PC-9 (cell line): ENCODE results near the gene MECP2. TPM values are rescaled to one million over a fixed set of nuclear protein-coding genes. Genes with fewer than 3 reads are reported as not detected.

ENCODE experiments used
- BruUV-seq: library from RNA; stranded (reverse); fragments of 400-500 nt; replicated peaks from 2 replicates; lab custom pipeline; 2021; lab: Mats Ljungman, UMichigan
- CTCF ChIA-PET: fragments of 300-600 bp; sonication (Branson Sonifier 250); formaldehyde crosslinking; loops from one replicate; lab custom pipeline; 2022; ENCODE audit warnings: antibody characterized with exemption; lab: Charles Lee
- POLR2A ChIA-PET: fragments of 300-600 bp; sonication (Branson Sonifier 250); formaldehyde crosslinking; loops from one replicate; lab custom pipeline; 2022; ENCODE audit warnings: antibody characterized with exemption; ENCODE audit not compliant: unreplicated experiment; lab: Charles Lee
- DNase-seq, 2 experiments: peaks; one replicate each; pipeline versions ENCODE4 v3.0.0 to v3.0.0-alpha.2; 2015 to 2022; ENCODE audit warnings: mixed read lengths in 1 of 2
- H2AFZ ChIP-seq: fragments of 200-600 bp; sonication (generic); 2 replicates; pipeline ENCODE4 v1.8.1; 2017; ENCODE audit warnings: antibody characterized with exemption
- H3F3A ChIP-seq: fragments of 200-600 bp; sonication (generic); 2 replicates; pipeline ENCODE4 v1.8.1; 2017; ENCODE audit warnings: antibody characterized with exemption, mild to moderate bottlenecking, low read depth; ENCODE audit not compliant: insufficient read depth
- H3K27ac ChIP-seq: fragments of 200-600 bp; sonication (generic); 2 replicates; pipeline ENCODE4 v1.6.1; 2016; ENCODE audit warnings: mixed run types
- H3K27me3 ChIP-seq: fragments of 200-600 bp; sonication (generic); 2 replicates; pipeline ENCODE4 v1.6.1; 2016; ENCODE audit warnings: low read depth, mixed run types; ENCODE audit not compliant: insufficient read depth
- H3K36me3 ChIP-seq: fragments of 200-600 bp; sonication (generic); 2 replicates; pipeline ENCODE4 v1.6.1; 2016; ENCODE audit warnings: low read depth, mixed run types
- H3K4me1 ChIP-seq: fragments of 200-600 bp; sonication (generic); replicated peaks from 2 replicates; pipeline ENCODE4 v1.6.1; 2016; ENCODE audit warnings: mixed run types; ENCODE audit not compliant: insufficient read depth
- H3K4me2 ChIP-seq: fragments of 200-600 bp; sonication (generic); 2 replicates; pipeline ENCODE4 v1.6.1; 2017; ENCODE audit warnings: mixed run types
- H3K4me3 ChIP-seq: fragments of 200-600 bp; sonication (generic); 2 replicates; pipeline ENCODE4 v1.6.1; 2016; ENCODE audit warnings: mixed run types
- H3K79me2 ChIP-seq: fragments of 200-600 bp; sonication (generic); 2 replicates; pipeline ENCODE4 v1.6.1; 2017; ENCODE audit warnings: low read depth, mixed run types
- H3K9me2 ChIP-seq: fragments of 200-600 bp; sonication (generic); 2 replicates; pipeline ENCODE4 v1.8.1; 2017; ENCODE audit warnings: mild to moderate bottlenecking; ENCODE audit not compliant: insufficient read depth
- H3K9me3 ChIP-seq: fragments of 200-600 bp; sonication (generic); 2 replicates; pipeline ENCODE4 v1.8.1; 2016; ENCODE audit warnings: low read depth; ENCODE audit not compliant: insufficient read depth
- H4K20me1 ChIP-seq: fragments of 200-600 bp; sonication (generic); 2 replicates; pipeline ENCODE4 v1.8.1; 2017; ENCODE audit not compliant: insufficient read depth
- EZH2 ChIP-seq: fragments of 200-600 bp; sonication (generic); IDR thresholded peaks from 2 replicates; pipeline ENCODE4 v1.8.0; 2017; ENCODE audit warnings: antibody characterized with exemption, low read depth
- intact Hi-C: fragments of 100-400 bp; cut with micrococcal nuclease; formaldehyde crosslinking; loops from one replicate; pipeline ENCODE4 v1.10.0; 2022; ENCODE audit not compliant: unreplicated experiment
- total RNA-seq: library from RNA; stranded (reverse); gene quantifications from 2 replicates; pipeline ENCODE4 v1.2.3, GENCODE V29; 2021
- TF ChIP-seq, protein P1 (sequence below): fragments of 200-600 bp; sonication (generic); conservative IDR thresholded peaks from 2 replicates; pipeline ENCODE4 v1.6.1; 2017; ENCODE audit warnings: mixed run types, antibody characterized with exemption, mild to moderate bottlenecking, moderate library complexity

Gene MECP2
- total RNA-seq, 1 experiment from 2014 or later = 85.6 TPM

DNA sequence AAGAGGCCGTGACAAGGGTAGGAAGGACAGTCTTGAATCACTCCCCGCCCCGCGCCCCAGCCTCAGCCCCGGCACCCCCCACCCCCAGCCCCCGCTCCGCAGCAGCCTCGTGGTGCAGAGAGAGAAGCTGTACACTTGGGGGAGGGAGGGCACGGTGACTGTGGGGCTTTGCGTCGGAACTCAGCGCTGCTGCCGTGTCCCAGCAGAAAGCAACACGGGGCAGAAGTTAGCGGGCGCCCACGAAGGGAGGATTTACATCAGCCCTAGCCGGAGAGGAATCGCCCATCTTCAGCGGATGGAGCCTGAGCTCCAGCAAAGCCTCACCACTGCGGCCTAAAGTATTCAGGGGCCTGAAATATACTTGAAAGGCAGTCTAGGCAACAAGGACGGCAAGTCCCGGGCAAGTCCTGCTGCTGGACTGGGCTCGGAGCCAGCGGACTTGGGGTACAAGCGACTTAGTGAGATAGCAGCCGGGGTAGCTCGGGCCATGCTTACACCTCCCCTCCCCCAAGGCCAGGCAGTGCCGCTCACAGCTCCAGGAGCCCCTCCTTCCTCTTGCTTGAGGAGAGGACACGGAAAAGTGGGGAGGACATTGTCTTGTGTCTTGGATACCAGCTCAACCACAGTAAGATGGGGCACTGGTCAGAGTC lies 28.0 kb upstream of the MECP2 start:
- H3F3A ChIP-seq = peaks cover 37% of the 10 kb centered on the region
- no TSS peak for BruUV-seq
- H3K9me3 ChIP-seq = no peaks in the 10 kb centered on the region
- peaks cover 42% of the 10 kb centered on the region for H3K4me1 ChIP-seq
- no peaks in the 10 kb centered on the region for H4K20me1 ChIP-seq
- no peak for DNase-seq
- no peak overlapping the region for H3K4me3 ChIP-seq
- ChIA-PET POLR2A (no interaction called here), CTCF (no interaction called here)
- no peak overlapping the region for H3K27ac ChIP-seq
- H3K79me2 ChIP-seq = no peaks in the 10 kb centered on the region
- no peak overlapping the region for H2AFZ ChIP-seq
- no peak for TF ChIP-seq EZH2
- TF ChIP-seq, protein P1, sequence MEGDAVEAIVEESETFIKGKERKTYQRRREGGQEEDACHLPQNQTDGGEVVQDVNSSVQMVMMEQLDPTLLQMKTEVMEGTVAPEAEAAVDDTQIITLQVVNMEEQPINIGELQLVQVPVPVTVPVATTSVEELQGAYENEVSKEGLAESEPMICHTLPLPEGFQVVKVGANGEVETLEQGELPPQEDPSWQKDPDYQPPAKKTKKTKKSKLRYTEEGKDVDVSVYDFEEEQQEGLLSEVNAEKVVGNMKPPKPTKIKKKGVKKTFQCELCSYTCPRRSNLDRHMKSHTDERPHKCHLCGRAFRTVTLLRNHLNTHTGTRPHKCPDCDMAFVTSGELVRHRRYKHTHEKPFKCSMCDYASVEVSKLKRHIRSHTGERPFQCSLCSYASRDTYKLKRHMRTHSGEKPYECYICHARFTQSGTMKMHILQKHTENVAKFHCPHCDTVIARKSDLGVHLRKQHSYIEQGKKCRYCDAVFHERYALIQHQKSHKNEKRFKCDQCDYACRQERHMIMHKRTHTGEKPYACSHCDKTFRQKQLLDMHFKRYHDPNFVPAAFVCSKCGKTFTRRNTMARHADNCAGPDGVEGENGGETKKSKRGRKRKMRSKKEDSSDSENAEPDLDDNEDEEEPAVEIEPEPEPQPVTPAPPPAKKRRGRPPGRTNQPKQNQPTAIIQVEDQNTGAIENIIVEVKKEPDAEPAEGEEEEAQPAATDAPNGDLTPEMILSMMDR = no peak
- H3K9me2 ChIP-seq = no peaks in the 10 kb centered on the region
- no peaks in the 10 kb centered on the region for H3K36me3 ChIP-seq
- intact Hi-C loops = no loop called here
- no peaks in the 10 kb centered on the region for H3K27me3 ChIP-seq
- H3K4me2 ChIP-seq = no peak overlapping the region

DNA sequence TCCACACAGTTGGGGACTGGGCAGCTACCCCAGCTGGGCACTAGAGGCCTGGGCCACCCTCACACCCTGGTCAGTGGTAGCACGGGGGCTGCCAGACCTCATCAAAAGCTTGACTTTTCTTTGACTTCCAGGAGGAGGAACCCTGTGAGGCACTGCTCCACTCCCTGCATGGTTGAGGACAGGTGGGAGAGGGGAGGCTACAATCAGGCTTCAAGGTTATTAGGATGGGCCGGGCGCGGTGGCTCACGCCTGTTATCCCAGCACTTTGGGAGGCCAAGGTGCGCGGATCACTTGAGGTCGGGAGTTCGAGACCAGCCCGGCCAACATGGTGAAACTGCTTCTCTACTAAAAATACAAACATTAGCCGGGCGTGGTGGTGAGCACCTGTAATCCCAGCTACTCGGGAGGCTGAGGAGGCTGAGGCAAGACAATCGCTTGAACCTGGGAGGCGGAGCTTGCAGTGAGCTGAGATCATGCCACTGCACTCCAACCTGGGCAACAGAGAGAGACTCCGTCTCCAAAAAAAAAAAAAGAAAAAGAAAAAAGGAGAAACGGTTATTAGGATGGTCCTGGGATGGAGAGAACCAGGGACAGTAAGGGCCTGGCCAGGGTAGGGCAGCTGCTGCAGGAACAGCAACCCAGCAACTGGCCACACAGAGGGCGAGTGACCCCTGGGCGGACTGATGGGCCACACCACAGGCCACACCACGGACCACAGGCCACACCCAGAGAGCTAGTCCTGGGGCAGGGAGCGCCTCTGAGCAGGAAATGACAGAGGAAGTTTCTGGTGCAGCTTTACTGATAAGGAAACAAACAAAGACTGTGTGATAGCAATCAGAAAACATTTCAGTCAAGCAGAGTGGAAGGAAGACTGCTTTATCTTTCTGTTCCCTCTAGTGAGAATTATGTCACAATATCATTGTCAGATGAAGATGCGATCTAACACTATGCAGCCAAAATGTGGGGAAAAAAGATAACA lies 26.0 kb upstream of the MECP2 start:
- H3K4me2 ChIP-seq = peak overlapping the region; percentile 80
- no TSS peak for BruUV-seq
- H3K27ac ChIP-seq = peak overlapping the region; percentile 87
- H2AFZ ChIP-seq = no peak overlapping the region
- DNase-seq = peak; percentile 71 to 80
- peaks cover 42% of the 10 kb centered on the region for H3K4me1 ChIP-seq
- intact Hi-C loops = loop anchor here (2.0 kb wide), 1 partner anchor 27 kb away; the partner anchor contains the start of gene MECP2
- no peak for TF ChIP-seq EZH2
- TF ChIP-seq, protein P1 = no peak
- H3K9me2 ChIP-seq = no peaks in the 10 kb centered on the region
- H3K9me3 ChIP-seq = no peaks in the 10 kb centered on the region
- H3F3A ChIP-seq = peaks cover 37% of the 10 kb centered on the region
- CTCF ChIA-PET = interaction anchor here (0.7 kb wide), 1 partner anchor 200 kb away, joined by 4 read pairs; no protein-coding TSS in a partner anchor
- no peaks in the 10 kb centered on the region for H3K36me3 ChIP-seq
- no peaks in the 10 kb centered on the region for H4K20me1 ChIP-seq
- H3K27me3 ChIP-seq = no peaks in the 10 kb centered on the region
- no peaks in the 10 kb centered on the region for H3K79me2 ChIP-seq
- no peak overlapping the region for H3K4me3 ChIP-seq
- POLR2A ChIA-PET = no interaction called here

DNA sequence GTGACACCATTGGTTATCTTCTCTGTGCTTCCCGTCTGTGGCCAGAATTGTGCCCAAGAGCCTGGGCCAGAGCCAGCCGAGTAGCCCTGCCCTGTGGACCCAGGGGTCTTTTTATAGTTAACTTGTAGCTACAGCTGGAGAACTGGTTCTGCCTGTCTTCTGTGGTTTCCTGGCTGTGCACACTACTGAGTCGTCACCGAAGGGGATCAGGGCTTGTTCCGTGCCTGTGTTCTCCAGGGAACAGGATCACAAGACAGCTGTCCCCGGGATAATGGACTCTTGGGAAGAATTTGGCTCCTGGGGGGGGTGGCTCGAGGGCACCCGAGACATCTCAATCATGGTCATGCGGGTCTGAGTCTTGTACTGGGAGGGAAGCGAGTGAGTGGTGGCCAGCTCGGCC lies 24.4 kb upstream of the MECP2 start:
- no peaks in the 10 kb centered on the region for H3K27me3 ChIP-seq
- ChIA-PET POLR2A (interaction anchor here (0.7 kb wide), 1 partner anchor 73 kb away, joined by 4 read pairs; no protein-coding TSS in a partner anchor), CTCF (no interaction called here)
- no peak overlapping the region; the same call in 1 of the 2 replicates for H2AFZ ChIP-seq
- H3K4me2 ChIP-seq = peak overlapping the region; percentile 80
- peak overlapping the region; percentile 45; the same call in 1 of the 2 replicates for H3K4me3 ChIP-seq
- H3K27ac ChIP-seq = peak overlapping the region; percentile 87
- no peaks in the 10 kb centered on the region for H4K20me1 ChIP-seq
- peaks cover 37% of the 10 kb centered on the region for H3F3A ChIP-seq
- peak; percentile 80 to 84 for DNase-seq
- no peaks in the 10 kb centered on the region for H3K36me3 ChIP-seq
- no TSS peak for BruUV-seq
- no peak for TF ChIP-seq EZH2
- TF ChIP-seq, protein P1 = no peak
- no peaks in the 10 kb centered on the region for H3K9me2 ChIP-seq
- peaks cover 42% of the 10 kb centered on the region for H3K4me1 ChIP-seq
- intact Hi-C loops = loop anchor here (2.0 kb wide), 1 partner anchor 25 kb away; the partner anchor contains the start of gene MECP2
- no peaks in the 10 kb centered on the region for H3K79me2 ChIP-seq
- no peaks in the 10 kb centered on the region for H3K9me3 ChIP-seq
